GM19025 (cell line): ENCODE measurements around the gene F13B.
"Not testable (repeated sequence)": the region's sequence is repeated elsewhere in the genome, so short reads cannot be mapped to it uniquely, and the experiment has no call there.

Experiments used
- ATAC-seq: cut with Tn5 transposase; IDR thresholded peaks from one replicate; pipeline ENCODE4 v1.9.1; 2021; ENCODE audit warnings: mild to moderate bottlenecking, low read depth, moderate library complexity; ENCODE audit not compliant: unreplicated experiment

Gene F13B

DNA sequence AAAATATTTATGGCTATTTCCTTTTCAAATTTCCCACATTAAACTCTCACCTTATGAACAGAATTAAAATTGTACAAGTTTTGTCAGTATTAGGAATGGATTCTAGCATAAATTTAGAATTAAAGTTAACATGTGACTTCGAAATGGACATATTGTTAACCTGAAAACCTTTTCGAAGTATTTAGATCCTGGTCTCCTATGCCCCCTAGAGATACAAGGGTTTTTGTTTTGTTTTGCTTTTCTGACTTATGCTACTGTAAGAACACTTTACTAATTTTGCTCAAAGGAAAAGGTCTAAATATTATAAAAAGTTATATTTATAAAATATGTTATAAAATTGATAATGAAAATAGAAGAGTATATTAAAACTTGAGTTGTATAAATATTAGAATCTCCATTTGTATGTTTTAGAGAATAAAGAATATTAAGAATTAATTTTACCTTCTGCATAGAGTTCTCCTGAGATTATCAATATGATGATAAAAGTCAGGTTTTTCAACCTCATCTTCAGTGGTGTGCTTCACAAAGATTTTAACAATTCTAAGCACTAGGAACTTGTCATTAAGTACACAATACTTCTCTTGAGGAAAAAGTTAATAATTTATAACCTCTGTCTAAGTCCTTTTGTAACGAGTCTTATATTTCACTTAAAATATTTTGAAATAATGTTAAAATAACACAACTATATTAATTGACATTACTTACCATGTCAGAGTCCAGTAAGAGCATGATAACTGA lies at the start of gene F13B:
Gene F13B (minus strand): TSS at position 542 of the 738 bp plus-strand sequence. CDS start 37 bp downstream, at position 505.
- ATAC-seq = no peak

DNA sequence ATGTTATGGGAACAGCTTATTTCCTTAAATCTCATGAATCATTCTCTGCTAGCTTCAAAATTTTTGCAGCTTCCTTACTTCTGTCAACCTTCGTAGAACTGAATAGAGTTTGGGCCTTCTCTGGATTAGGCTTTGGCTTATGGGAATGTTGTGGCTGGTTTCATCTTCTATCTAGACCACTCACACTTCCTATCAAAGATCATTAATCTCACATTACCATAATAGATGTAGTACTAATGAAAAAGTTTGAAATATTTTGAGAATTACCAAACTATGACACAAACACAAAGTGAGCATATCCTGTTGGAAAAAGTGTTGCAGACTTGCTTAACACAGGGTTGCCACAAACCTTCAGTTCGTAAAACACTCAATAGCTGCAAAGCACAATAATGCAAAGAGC lies 49.1 kb upstream of the F13B start:
- no peak for ATAC-seq

DNA sequence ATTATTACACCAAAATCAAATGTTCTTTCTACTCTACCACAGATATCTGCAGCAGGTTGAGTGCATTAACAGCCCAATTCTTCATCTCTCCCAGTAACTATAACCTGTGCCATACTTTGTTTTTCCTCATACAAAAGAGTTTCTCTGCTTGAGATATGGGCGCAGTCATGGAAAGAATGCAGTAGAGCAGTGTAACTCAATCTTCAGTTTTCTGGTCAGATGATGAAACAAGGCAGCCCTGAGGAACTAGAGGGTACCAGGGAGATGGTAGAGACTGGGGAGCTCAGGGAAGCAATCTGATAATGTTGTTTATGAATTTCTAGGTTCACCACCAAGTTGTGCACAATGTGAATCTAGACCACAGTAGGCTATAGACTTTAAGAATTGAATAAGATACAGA lies 39.8 kb upstream of the F13B start:
- ATAC-seq = no peak

GRCh38 chr1:197103300-197103699 lies 36.2 kb upstream of the F13B start:
- no peak for ATAC-seq

DNA sequence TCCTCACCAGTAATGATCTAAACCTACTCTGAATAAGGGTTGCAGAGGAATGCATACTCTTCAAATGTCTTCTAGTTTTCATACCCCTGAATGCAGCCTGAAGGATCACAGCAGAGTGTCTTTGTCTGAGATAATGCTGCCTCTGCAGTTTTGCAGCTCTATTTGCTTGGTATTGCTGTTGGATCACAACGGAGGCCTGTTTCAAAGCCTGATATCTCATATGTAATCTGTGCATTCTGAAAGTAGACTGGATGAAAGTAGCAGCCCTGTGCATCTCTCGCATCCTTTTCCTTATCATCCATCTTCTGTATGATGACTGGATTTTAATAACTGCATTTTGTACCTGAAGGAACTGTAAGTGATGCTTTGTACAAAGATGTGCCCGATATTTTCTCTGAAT lies 34.9 kb upstream of the F13B start:
- ATAC-seq = no peak

GRCh38 chr1:197100677-197101076 lies 33.6 kb upstream of the F13B start:
- ATAC-seq = no peak

- ATAC-seq = no peak
Observed at GRCh38 chr1:197099444-197099843, 32.4 kb upstream of the F13B start.

GRCh38 chr1:197096971-197097370 lies 29.9 kb upstream of the F13B start:
- ATAC-seq = not testable (repeated sequence)

GRCh38 chr1:197096137-197096536 lies 29.1 kb upstream of the F13B start:
- no peak for ATAC-seq

- no peak for ATAC-seq
Observed at GRCh38 chr1:197093226-197093885, 26.3 kb upstream of the F13B start.

DNA sequence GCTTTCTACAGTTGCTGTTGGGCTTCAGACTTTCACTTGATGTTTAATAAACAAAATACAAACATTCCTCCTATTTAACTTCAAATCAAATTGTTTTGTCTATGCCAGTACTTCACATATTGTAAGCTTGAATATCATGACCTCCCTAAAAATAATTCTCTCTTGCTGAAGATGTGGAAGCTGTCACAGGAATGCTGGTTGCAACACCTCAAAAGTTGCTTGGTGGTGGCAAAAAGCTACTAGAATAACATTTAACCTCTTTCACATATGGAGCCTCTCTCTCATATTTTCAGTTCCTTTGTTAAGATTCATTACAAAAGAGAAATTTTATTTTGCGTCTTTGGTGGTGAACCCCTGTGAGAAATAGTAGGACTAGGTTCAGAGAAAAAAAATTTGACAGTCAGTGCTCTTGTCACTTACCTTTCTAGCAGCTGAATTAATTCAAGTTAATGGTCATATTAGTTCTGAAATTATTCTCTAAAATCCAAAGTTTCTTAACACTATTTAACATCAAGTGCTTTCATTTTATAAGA lies 25.5 kb upstream of the F13B start:
- no peak for ATAC-seq

- ATAC-seq = no peak
Observed at GRCh38 chr1:197083474-197083873, 16.4 kb upstream of the F13B start.

DNA sequence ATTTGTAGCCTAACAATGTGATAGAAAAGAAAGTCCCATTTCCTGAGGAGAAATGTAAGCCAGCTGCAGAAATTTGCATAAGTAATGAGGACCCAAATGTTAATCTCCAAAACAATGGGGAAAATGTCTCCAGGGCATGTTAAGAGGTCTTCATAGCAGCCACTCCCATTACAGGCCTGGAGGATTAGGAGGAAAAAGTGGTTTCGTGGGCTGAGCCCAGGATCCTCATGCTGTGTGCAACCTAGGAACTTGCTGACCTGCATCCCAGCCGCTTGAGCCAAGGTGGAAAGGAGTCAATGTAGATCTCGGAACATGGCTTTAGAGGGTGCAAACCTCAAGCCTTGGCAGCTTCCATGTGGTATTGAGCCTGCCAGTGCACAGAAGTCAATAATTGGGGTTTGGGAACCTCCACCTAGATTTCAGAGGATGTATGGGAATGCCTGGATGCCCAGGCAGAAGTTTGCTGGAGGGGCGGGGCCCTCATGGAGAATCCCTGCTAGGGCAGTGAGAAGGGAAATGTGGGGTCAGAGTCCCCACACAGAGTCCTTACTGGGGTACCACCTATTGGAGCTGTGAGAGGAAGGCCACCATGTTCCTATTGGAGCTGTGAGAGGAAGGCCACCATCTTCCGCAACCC lies 14.2 kb upstream of the F13B start:
- no peak for ATAC-seq

DNA sequence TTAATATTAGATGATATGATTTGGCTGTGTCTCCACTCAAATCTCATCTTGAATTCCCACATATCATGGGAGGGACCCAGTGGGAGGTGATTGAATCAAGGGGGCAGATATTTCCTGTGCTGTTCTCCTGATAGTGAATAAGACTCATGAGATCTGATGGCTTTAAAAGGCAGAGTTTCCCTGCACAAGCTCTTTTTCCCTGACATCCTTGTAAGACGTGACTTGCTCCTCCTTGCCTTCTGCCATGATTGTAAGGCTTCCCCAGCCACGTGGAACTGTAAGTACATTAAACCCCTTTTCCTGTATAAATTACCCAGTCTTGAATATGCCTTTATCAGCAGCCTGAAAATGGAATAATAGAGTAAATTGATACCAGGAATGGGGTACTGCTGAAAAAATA lies 13.3 kb upstream of the F13B start:
- no peak for ATAC-seq

- ATAC-seq = no peak
Observed at GRCh38 chr1:197076585-197076984, 9.5 kb upstream of the F13B start.

GRCh38 chr1:197073978-197074377 lies 6.9 kb upstream of the F13B start:
- no peak for ATAC-seq

DNA sequence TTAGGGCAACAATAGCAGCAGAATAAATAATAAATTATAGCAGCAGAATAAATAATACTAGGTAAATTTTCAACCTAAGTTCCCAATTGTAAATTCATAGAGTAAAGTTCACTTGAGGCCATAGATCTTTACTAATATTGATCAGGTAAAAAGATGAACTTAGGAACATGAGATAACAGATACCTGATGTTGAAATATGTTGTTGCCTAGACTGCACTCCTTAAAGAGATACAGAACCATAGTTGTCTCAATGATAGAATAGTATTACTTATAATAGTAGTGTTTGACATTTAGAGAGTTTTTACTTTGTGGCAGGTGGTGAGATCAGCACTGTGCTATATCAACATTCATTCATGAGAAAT lies 378 bp upstream of the F13B start:
- no peak for ATAC-seq

DNA sequence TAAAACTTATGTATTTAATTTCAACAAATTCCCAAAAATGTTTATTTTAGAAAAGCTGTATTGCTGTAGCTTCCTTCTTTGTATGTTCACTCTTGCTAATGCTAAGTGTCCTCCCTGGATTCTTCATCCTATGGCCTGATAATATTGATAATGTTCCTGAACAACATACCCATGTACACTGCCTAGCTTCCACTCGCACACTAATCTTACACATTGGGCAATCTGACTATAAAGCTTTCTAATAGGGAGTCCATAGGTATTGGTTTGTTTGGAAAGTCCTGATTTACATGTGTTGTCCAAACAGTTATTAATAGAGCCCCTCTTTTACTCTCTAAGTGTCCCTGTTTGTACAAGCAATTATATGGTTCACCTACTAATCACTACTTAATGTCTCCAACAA lies 783 bp downstream of the F13B start:
- ATAC-seq = no peak

DNA sequence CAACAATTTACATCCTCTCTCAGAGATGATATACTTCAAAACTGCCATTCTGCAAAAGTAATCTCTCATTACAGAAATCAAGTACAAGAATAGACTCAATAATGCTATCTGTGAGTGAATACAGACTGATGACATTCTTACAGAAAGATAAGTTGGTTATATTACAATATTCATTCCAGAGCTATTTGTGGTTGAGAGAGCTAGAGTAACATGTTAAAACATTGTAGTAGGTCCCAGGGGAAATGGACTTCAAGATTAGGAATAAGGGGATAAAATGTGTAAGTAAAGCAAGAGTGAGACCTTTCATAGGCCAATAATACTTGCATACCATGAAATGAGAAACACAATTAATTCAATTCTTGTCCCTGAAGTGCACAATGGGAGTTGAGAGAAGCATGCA lies 1.5 kb downstream of the F13B start:
- ATAC-seq = no peak

DNA sequence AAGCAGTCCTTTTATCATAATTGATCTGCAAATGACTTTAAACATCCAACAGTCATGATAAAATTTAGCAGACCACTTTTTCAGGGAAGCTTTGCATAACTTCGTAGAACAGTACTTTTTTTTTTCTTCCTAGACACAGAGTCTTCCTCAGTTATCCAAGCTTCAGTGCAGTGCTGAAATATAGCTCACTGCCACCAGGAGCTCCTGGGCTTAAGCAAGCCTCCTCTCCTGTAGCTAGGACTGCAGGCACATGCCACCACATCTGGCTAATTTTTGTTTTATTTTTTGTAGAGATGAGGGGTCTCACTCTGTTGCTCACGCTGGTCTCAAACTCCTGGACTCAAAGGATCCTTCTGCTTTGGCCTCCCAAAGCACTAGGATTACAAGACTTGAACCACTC lies 3.8 kb downstream of the F13B start:
- no peak for ATAC-seq

DNA sequence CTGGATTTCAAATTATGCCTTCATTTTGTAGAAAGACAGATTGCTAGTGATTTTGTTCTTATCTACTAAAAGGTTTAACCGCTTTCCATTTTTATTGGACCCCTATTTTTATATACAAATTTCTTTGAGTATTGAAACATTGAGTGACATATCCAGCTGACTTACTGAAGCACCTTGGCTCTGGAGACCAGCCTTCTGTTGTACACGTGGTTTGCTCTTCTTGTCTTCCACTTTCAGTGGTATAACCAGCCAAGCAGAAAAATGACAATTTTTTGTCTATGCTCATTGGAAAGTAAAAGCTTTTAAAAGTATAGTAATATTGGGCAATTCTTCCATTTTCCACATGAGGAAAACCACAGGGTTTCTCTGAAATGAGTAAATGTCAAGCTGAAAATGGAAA lies 4.4 kb downstream of the F13B start:
- ATAC-seq = no peak

DNA sequence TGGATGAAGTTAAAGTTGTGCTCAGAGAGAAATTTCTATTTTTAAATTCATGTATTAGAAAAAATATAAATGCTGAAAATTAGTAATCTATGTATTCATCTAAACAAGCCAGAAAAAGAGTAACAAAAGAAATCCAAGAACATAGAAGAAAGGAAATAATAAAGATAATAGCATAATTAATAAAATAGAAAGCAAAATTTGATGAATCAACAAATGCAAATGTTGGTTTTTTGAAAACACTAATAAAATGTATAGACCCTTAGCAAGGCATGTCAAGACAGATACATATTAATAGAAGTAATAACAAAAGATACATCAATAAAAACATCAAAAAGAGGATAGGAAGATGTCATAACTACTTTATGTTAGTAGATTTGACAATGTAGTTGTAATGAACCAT lies 18.0 kb downstream of the F13B start:
- ATAC-seq = no peak
